ENCODE measurements around the gene DHCR24.

- TF ChIP-seq CTCF (IDR thresholded peaks at IDR 0.05; ENCODE audit: insufficient read depth, low read depth, low read length) (no peak), EZH2 (IDR thresholded peaks at IDR 0.05; ENCODE audit: insufficient read depth, low read length) (no peak)
Observed at GRCh38 chr1:54889132-54889725, 2.2 kb upstream of the DHCR24 start.

Measured in astrocyte (in vitro differentiated cells and primary cell).